GM23338 (cell line): ENCODE data around the gene GLCCI1.

ENCODE experiments used
- CREB1 ChIP-seq: fragments of 250-450 bp; sonication (Bioruptor Pico); IDR thresholded peaks from 2 replicates; pipeline ENCODE4 v1.5.0; 2020; ENCODE audit warnings: low read depth, mild to moderate bottlenecking, moderate library complexity
- POLR2AphosphoS5 ChIP-seq: IDR thresholded peaks from 2 replicates; pipeline ENCODE4 v1.6.1; 2016; ENCODE audit warnings: antibody characterized with exemption, low read depth
- TF ChIP-seq, protein P1 (sequence below), 2 experiments: fragments of 200-600 bp in 1 of 2; sonication (generic) in 1 of 2; conservative IDR thresholded peaks; 2 replicates each; pipeline versions ENCODE4 v1.5.1 to v1.6.1; 2016 to 2017; ENCODE audit warnings: antibody characterized with exemption in 2 of 2, low read depth in 2 of 2, mild to moderate bottlenecking in 2 of 2, moderate library complexity in 1 of 2

- TF ChIP-seq, protein P1, sequence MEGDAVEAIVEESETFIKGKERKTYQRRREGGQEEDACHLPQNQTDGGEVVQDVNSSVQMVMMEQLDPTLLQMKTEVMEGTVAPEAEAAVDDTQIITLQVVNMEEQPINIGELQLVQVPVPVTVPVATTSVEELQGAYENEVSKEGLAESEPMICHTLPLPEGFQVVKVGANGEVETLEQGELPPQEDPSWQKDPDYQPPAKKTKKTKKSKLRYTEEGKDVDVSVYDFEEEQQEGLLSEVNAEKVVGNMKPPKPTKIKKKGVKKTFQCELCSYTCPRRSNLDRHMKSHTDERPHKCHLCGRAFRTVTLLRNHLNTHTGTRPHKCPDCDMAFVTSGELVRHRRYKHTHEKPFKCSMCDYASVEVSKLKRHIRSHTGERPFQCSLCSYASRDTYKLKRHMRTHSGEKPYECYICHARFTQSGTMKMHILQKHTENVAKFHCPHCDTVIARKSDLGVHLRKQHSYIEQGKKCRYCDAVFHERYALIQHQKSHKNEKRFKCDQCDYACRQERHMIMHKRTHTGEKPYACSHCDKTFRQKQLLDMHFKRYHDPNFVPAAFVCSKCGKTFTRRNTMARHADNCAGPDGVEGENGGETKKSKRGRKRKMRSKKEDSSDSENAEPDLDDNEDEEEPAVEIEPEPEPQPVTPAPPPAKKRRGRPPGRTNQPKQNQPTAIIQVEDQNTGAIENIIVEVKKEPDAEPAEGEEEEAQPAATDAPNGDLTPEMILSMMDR (conservative IDR thresholded peaks at IDR 0.05; ENCODE audit: low read depth in 2 of 2), result no peak
- TF ChIP-seq POLR2AphosphoS5 (no peak), CREB1 (CRISPR knock-in tag) (no peak)
Measured at GRCh38 chr7:7922684-7923385, 45.8 kb upstream of the GLCCI1 start.
